Thoracic aorta (tissue), 2 donors: ENCODE measurements around the gene PARD3. TPM values are rescaled to one million over a fixed set of nuclear protein-coding genes. Genes with fewer than 3 reads are reported as not detected.
A peak's percentile ranks its signal among the peaks of the same experiment; 100 is the strongest.

ENCODE experiments used
- ATAC-seq: fragments of 150-250 bp; one replicate; pipeline ENCODE4 v1.8.0; 2017; ENCODE audit warnings: low read depth; ENCODE audit not compliant: insufficient number of reproducible peaks, low FRiP score
- DNase-seq: peaks from one replicate; pipeline ENCODE4 v3.0.0-alpha.2; 2020; ENCODE audit warnings: low spot score
- H3K27ac ChIP-seq, 2 donors: fragments of 200-600 bp; sonication (generic); 1 replicate in 1 of 2; 2 replicates in 1 of 2; pipeline ENCODE4 v1.5.1; 2016; ENCODE audit warnings: mild to moderate bottlenecking in 2 of 2, moderate library complexity in 2 of 2
- H3K27me3 ChIP-seq: fragments of 200-600 bp; sonication (generic); replicated peaks from 2 replicates; pipeline ENCODE4 v1.6.0; 2016; ENCODE audit warnings: mild to moderate bottlenecking; ENCODE audit not compliant: insufficient read depth
- H3K36me3 ChIP-seq: fragments of 200-600 bp; sonication (generic); one replicate; pipeline ENCODE4 v1.5.1; 2016
- H3K4me1 ChIP-seq, 2 donors: fragments of 200-600 bp; sonication (generic); 1 replicate in 1 of 2; 2 replicates in 1 of 2; pipeline versions ENCODE4 v1.5.1 to v1.6.0; 2016; ENCODE audit warnings: low read depth in 2 of 2, mild to moderate bottlenecking in 1 of 2; ENCODE audit not compliant: control insufficient read depth in 1 of 2
- H3K4me3 ChIP-seq: fragments of 200-600 bp; sonication (generic); 2 replicates; pipeline ENCODE4 v1.5.1; 2016; ENCODE audit warnings: mild to moderate bottlenecking
- H3K9me3 ChIP-seq: fragments of 200-600 bp; sonication (generic); 2 replicates; pipeline ENCODE4 v1.5.1; 2016
- total RNA-seq, 2 donors: library from RNA; depleted of rRNA; stranded (reverse); fragments of >200 nt; gene quantifications; one replicate each; pipeline versions ENCODE4 v1.1.0 to v1.2.3, GENCODE V29; 2016
- TF ChIP-seq, protein P1 (sequence below): fragments of 200-600 bp; sonication (generic); IDR thresholded peaks from one replicate; pipeline ENCODE4 v1.5.1; 2019; ENCODE audit warnings: antibody characterized with exemption

Gene PARD3
- total RNA-seq, 2 donors from 2014 or later = 16.7 to 34.5 TPM

DNA sequence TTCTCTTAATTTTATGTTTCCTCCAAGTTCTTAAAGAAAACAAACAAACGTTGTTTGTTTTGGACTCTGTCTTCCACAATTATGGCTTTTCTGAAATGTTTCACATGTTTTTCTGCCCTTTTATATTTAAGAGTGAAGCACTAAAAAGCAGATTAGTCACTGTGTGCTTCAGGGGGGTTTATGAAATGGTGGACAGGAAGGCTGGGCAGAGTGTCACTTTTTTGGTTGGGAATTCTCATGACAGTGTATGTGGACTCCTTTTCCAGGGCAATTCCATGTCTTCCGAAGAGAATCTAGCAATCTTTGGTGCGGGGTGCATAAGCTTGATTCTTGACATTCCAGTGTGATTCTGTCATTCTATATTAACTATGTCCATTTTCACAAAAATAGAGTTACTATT lies 669.4 kb downstream of the PARD3 start:
- peaks cover 3 to 14% of the 10 kb centered on the region in 2 donors for H3K4me1 ChIP-seq
- H3K27me3 ChIP-seq = no peaks in the 10 kb centered on the region
- peak overlapping the region in 1 of 2 donors; percentile 25 for H3K27ac ChIP-seq
- H3K9me3 ChIP-seq = no peaks in the 10 kb centered on the region
- H3K4me3 ChIP-seq = no peak overlapping the region
- no peak for DNase-seq
- TF ChIP-seq, protein P1, sequence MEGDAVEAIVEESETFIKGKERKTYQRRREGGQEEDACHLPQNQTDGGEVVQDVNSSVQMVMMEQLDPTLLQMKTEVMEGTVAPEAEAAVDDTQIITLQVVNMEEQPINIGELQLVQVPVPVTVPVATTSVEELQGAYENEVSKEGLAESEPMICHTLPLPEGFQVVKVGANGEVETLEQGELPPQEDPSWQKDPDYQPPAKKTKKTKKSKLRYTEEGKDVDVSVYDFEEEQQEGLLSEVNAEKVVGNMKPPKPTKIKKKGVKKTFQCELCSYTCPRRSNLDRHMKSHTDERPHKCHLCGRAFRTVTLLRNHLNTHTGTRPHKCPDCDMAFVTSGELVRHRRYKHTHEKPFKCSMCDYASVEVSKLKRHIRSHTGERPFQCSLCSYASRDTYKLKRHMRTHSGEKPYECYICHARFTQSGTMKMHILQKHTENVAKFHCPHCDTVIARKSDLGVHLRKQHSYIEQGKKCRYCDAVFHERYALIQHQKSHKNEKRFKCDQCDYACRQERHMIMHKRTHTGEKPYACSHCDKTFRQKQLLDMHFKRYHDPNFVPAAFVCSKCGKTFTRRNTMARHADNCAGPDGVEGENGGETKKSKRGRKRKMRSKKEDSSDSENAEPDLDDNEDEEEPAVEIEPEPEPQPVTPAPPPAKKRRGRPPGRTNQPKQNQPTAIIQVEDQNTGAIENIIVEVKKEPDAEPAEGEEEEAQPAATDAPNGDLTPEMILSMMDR = no peak
- H3K36me3 ChIP-seq = no peaks in the 10 kb centered on the region
- no peak for ATAC-seq

DNA sequence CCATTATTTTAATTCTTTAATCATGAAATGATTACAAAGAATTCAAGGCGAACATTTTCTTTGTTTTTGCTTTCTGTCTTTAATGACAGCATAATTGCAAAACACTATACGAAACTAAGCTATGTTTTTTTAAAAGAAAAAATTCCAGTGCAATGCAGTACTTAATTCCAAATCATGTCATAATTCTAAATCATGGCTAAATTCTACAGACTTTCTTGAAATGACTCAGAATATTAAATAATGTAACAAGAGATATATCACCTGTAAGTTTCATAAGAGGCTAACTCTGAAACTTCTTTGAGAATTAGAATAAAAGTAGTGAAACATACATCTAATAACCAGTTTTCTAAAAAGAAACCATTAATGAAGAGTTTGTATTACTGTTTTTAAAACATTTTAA lies 671.6 kb downstream of the PARD3 start:
- H3K27ac ChIP-seq = no peak overlapping the region
- no peaks in the 10 kb centered on the region for H3K9me3 ChIP-seq
- H3K4me3 ChIP-seq = no peak overlapping the region
- DNase-seq (no peak), ATAC-seq (no peak)
- TF ChIP-seq, protein P1 = no peak
- H3K4me1 ChIP-seq = peaks cover 3 to 14% of the 10 kb centered on the region in 2 donors
- no peaks in the 10 kb centered on the region for H3K27me3 ChIP-seq
- H3K36me3 ChIP-seq = no peaks in the 10 kb centered on the region

DNA sequence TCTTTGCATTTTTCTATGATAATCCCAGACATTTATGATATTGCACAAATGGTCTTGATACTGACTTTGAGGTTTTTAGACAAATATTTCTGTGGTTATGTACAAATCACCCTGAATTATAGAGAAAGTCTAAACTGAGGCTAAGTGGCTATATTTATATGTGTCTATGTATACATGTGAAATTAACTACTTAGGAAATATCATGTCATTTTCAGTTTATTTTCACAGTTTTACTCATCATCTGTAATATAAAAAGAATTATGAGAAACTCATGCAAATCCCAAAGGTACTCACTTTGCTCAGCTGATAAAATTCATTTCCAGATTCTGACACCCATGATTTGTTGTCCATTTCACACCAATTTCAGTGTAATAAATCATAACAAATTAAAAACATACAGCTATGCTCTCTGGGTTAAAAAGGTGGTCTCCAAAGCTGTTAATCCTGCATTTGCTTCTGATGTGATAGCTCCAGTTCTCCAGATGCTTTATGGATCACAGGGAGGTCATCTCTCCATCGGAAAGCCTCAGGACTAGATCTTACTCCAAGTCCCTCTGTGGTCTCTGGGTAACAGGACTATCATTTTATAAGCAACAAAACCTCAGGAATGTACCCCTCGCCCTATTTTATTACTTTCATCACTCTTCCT lies 673.9 kb downstream of the PARD3 start:
- H3K36me3 ChIP-seq = no peaks in the 10 kb centered on the region
- DNase-seq (no peak), ATAC-seq (no peak)
- peaks cover 3 to 8% of the 10 kb centered on the region in 2 donors for H3K4me1 ChIP-seq
- TF ChIP-seq, protein P1 = no peak
- no peaks in the 10 kb centered on the region for H3K9me3 ChIP-seq
- no peaks in the 10 kb centered on the region for H3K27me3 ChIP-seq
- no peak overlapping the region for H3K4me3 ChIP-seq
- H3K27ac ChIP-seq = no peak overlapping the region

DNA sequence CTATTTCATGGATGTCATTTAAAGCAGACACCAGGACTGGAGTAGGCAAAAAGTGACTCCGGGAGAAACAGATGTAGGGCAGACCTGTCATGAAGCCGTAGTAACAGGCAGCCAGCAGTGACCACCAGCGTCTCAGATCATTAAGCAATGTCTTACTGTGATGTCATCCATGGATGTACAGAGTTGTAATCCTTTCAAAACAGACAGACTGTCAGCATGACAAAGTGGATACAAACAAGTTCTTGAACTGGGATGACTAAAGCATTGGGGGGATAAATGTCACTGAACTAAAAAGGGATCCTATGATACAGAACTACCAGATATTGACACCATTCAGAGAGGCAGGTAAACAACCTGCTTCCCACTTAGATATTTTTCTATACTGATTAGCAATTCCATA lies 675.5 kb downstream of the PARD3 start:
- no peak overlapping the region for H3K27ac ChIP-seq
- DNase-seq (no peak), ATAC-seq (no peak)
- no peak overlapping the region for H3K4me3 ChIP-seq
- no peaks in the 10 kb centered on the region for H3K36me3 ChIP-seq
- H3K4me1 ChIP-seq = no peaks in the 10 kb centered on the region
- H3K27me3 ChIP-seq = no peaks in the 10 kb centered on the region
- no peaks in the 10 kb centered on the region for H3K9me3 ChIP-seq
- TF ChIP-seq, protein P1 = no peak

DNA sequence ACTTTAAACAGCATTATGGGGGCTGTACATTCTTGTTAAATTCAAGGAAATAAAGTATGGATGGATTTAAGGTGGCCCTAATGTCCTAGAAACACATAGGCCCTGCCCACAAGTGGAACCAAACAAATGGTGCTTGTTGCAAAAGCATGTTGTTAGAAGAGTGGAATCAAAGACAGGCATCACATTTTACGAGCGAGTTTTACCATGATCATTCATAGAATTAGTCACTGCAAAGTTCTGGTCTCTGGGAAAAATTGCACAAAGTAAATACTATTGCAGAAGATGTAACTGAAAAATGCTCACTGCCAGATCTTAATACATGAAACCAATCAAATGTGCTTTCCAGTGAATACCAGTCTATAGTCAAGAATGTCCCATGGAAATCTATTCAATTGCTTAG lies 677.1 kb downstream of the PARD3 start:
- TF ChIP-seq, protein P1 = no peak
- no peaks in the 10 kb centered on the region for H3K27me3 ChIP-seq
- ATAC-seq (no peak), DNase-seq (no peak)
- no peak overlapping the region for H3K4me3 ChIP-seq
- no peak overlapping the region for H3K27ac ChIP-seq
- no peaks in the 10 kb centered on the region for H3K9me3 ChIP-seq
- no peaks in the 10 kb centered on the region for H3K36me3 ChIP-seq
- H3K4me1 ChIP-seq = no peaks in the 10 kb centered on the region
